Nephron (organoid): ENCODE data around the gene MRGPRD.

ENCODE experiments used
- H3K27ac Mint-ChIP-seq, 3 experiments: 2 replicates each; pipeline ENCODE4 v1.8.0; 2020; ENCODE audit warnings: mixed read lengths in 3 of 3, mild to moderate bottlenecking in 2 of 3, moderate library complexity in 1 of 3
- H3K27me3 Mint-ChIP-seq: 2 replicates; pipeline ENCODE4 v1.8.0; 2021; ENCODE audit warnings: low read depth, mild to moderate bottlenecking, moderate library complexity, mixed read lengths
- H3K36me3 Mint-ChIP-seq: 2 replicates; pipeline ENCODE4 v1.8.0; 2020; ENCODE audit warnings: low read depth, mixed read lengths
- H3K4me1 Mint-ChIP-seq: 2 replicates; pipeline ENCODE4 v1.8.0; 2020; ENCODE audit warnings: mixed read lengths
- H3K4me3 Mint-ChIP-seq, 3 experiments: 2 replicates each; pipeline ENCODE4 v1.8.0; 2020; ENCODE audit warnings: mild to moderate bottlenecking in 3 of 3, mixed read lengths in 3 of 3, moderate library complexity in 2 of 3
- H3K9me3 Mint-ChIP-seq: 2 replicates; pipeline ENCODE4 v1.8.0; 2020; ENCODE audit warnings: mixed read lengths
- TF ChIP-seq, protein P1 (sequence below), 3 experiments: fragments of 200-600 bp; sonication (generic); IDR thresholded peaks; one replicate each; pipeline ENCODE4 v1.5.0; 2021; ENCODE audit warnings: antibody characterized with exemption in 3 of 3; ENCODE audit not compliant: unreplicated experiment in 3 of 3

Gene MRGPRD

DNA sequence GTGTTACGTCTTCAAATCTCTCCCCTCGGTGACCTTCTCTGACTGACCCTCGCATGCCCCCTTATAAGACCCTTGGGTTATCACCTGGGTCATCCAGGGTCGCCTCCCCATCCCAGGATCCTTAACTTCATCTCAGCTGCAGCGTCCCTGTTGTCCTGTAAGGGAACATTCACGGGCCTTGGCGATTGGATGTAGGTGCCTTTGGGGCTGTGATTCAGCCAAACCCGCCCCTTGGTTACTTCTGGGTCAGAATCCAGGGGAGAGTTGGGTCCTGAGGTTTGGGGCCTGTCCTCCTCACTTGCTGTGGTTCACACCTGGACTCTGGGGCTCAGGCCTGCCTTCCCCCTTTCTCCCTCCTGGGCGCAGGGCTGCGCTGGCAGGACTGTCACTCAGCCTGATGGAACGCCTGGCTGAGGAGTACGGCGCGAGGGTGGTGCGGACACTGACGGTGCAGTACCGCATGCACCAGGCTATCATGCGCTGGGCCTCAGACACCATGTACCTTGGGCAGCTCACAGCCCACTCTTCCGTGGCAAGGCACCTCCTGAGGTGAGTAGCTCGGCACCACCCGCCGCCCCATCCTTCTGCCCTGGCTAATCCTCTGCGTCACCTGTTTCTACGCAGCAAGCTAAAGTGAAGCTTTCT, 47.7 kb downstream of the MRGPRD start:
- Mint-ChIP-seq H3K36me3 (peaks cover 31% of the 10 kb centered on the region), H3K4me3 (no peak overlapping the region), H3K27me3 (no peaks in the 10 kb centered on the region)

DNA sequence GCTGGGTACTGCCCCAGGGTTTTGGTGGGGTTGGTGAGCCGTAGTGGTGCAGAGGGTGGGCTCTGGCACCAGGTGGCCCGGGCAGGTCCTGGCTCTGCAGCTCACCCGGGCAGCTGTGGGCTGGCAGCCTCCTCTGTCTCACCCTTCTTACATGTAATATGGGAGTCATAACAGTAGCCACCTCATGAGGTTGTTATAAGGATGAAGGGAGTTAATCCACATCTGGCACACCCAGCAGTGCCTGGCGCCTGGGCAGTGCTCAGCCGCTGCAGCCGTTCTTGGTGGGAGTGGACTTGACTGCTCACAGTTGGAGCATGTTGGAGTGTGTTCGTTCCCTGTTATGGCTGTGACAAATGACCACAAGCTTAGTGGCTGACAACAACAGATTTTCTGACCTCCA, 48.4 kb downstream of the MRGPRD start:
- TF ChIP-seq, protein P1, sequence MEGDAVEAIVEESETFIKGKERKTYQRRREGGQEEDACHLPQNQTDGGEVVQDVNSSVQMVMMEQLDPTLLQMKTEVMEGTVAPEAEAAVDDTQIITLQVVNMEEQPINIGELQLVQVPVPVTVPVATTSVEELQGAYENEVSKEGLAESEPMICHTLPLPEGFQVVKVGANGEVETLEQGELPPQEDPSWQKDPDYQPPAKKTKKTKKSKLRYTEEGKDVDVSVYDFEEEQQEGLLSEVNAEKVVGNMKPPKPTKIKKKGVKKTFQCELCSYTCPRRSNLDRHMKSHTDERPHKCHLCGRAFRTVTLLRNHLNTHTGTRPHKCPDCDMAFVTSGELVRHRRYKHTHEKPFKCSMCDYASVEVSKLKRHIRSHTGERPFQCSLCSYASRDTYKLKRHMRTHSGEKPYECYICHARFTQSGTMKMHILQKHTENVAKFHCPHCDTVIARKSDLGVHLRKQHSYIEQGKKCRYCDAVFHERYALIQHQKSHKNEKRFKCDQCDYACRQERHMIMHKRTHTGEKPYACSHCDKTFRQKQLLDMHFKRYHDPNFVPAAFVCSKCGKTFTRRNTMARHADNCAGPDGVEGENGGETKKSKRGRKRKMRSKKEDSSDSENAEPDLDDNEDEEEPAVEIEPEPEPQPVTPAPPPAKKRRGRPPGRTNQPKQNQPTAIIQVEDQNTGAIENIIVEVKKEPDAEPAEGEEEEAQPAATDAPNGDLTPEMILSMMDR (IDR thresholded peaks at IDR 0.05; ENCODE audit: unreplicated experiment in 3 of 3): no peak
- Mint-ChIP-seq H3K4me3 (no peak overlapping the region), H3K27ac (no peak overlapping the region), H3K36me3 (peaks cover 38% of the 10 kb centered on the region), H3K27me3 (no peaks in the 10 kb centered on the region), H3K9me3 (no peaks in the 10 kb centered on the region), H3K4me1 (peaks cover 4% of the 10 kb centered on the region)

More for the DNA sequence above, 47.7 kb downstream of the MRGPRD start:
- H3K4me1 Mint-ChIP-seq: no peaks in the 10 kb centered on the region
- H3K27ac Mint-ChIP-seq: no peak overlapping the region
- TF ChIP-seq, protein P1 (IDR thresholded peaks at IDR 0.05; ENCODE audit: unreplicated experiment in 3 of 3): no peak
- no peaks in the 10 kb centered on the region for H3K9me3 Mint-ChIP-seq

DNA sequence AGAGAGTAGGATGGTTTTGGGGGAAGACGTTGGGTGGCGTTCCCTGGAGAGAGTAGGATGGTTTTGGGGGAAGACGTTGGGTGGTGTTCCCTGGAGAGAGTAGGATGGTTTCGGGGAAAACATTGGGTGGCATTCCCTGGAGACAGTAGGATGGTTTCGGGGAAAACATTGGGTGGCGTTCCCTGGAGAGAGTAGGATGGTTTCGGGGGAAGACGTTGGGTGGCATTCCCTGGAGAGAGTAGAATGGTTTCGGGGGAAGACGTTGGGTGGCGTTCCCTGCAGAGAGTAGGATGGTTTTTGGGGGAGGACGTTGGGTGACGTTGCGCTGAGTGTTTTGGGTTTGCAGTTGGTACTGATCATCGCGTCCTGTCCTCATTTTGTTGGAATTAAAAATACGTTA, 48.9 kb downstream of the MRGPRD start:
- Mint-ChIP-seq H3K4me1 (peaks cover 4% of the 10 kb centered on the region), H3K4me3 (no peak overlapping the region), H3K9me3 (peaks cover 4% of the 10 kb centered on the region), H3K27ac (no peak overlapping the region), H3K27me3 (no peaks in the 10 kb centered on the region), H3K36me3 (peaks cover 43% of the 10 kb centered on the region)
- TF ChIP-seq, protein P1 (IDR thresholded peaks at IDR 0.05; ENCODE audit: unreplicated experiment in 3 of 3): no peak

DNA sequence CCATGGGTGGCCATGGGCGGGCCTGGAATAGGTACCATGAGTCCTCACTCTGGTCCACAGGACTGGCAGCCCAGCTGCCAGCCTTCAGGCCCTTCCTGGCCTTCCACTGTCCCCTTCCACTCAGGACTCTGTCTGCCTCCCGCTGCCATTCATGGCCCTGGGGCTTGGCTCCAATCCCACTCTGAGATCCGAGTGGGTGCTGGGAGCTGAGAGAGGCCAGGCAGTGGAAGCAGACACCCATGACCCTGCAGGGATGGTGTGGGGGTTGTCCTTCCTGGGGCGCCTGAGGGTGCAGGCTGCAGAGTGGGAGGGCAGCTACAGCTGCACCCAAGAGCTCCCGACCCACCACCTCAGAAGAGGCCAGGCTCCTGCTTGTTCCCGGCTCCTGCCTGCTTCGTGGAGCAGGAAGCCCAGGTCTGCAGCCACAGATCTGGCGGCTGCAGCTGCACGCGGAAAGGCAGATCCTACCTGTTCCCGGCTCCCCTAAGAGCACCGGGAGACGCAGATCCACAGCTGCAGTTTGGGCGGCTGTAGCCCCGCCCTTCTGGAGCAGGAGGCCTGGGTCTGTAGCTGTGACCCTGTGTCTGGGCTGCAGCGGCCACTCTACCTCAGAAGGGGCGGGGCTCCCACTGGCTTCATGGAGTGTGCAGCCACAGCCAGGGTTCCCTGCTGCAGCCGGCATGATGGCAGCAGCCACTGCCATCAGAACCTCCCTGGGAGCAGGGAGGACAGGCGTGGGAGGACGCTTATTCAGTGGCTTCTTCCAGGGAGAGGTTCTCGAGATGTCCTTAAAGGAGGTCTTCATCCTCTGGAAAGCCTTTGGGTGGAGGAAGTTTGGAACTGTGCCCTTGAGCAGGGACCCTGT, 49.6 kb downstream of the MRGPRD start:
- Mint-ChIP-seq H3K27me3 (no peaks in the 10 kb centered on the region), H3K9me3 (peaks cover 9% of the 10 kb centered on the region), H3K4me1 (peaks cover 4% of the 10 kb centered on the region), H3K4me3 (no peak overlapping the region), H3K36me3 (peaks cover 50% of the 10 kb centered on the region), H3K27ac (no peak overlapping the region)
- TF ChIP-seq, protein P1 (IDR thresholded peaks at IDR 0.05; ENCODE audit: unreplicated experiment in 3 of 3): no peak
